ENCODE measurements around the gene REEP1. TPM values are rescaled to one million over a fixed set of nuclear protein-coding genes. Genes with fewer than 3 reads are reported as not detected.
"Not testable (repeated sequence)": the region's sequence is repeated elsewhere in the genome, so short reads cannot be mapped to it uniquely, and the experiment has no call there.

REEP1 gene
- total and polyA plus RNA-seq, 8 donors, result 1.4 to 7.0 (median 4.0) TPM

DNA sequence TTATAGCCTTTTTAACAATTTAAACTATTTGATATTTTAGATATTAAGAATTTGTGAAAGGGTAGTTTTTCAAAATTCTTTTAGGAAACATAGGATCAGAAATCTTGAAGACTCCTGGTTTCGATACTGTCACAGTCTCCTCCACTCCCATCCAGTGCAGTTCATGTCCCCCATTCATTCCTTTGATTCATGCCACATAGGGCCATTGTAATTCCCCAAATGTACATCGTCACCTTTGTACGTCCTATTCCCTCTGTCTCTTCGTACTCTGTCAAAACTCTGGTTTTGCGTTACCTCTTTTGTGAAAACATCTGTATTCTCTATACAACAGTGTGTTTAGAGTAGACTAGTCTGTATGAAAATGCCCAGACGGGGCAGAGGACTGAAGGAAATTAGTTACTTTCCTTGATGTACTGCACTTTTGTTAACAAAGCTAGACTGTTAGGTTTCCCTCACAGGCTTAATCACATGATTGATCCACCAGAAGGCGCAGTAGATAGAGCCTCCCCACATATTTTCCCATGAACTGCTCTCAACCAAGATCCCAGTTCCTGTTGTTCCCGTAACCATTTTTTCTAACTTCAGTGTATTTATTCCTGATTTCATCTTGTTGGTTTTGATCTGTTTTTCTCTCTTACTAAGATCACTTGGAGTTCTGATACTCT lies 135.6 kb downstream of the REEP1 start:
- no peaks in the 10 kb centered on the region for H3K9me3 ChIP-seq
- no peak overlapping the region for H3K27ac ChIP-seq
- ATAC-seq, result peak in 1 of 4 donors; percentile 42
- H3K36me3 ChIP-seq, result peaks cover 0 to 10% (median 0%) of the 10 kb centered on the region in 3 donors
- TF ChIP-seq, protein P1, sequence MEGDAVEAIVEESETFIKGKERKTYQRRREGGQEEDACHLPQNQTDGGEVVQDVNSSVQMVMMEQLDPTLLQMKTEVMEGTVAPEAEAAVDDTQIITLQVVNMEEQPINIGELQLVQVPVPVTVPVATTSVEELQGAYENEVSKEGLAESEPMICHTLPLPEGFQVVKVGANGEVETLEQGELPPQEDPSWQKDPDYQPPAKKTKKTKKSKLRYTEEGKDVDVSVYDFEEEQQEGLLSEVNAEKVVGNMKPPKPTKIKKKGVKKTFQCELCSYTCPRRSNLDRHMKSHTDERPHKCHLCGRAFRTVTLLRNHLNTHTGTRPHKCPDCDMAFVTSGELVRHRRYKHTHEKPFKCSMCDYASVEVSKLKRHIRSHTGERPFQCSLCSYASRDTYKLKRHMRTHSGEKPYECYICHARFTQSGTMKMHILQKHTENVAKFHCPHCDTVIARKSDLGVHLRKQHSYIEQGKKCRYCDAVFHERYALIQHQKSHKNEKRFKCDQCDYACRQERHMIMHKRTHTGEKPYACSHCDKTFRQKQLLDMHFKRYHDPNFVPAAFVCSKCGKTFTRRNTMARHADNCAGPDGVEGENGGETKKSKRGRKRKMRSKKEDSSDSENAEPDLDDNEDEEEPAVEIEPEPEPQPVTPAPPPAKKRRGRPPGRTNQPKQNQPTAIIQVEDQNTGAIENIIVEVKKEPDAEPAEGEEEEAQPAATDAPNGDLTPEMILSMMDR (IDR thresholded peaks at IDR 0.05), result no peak
- intact Hi-C loops (cut with DNase I), result no loop called here
- 53 to 66% methylated on average over 8 of the region's 8 CpGs for whole genome bisulfite sequencing, 2 donors
- peaks cover 0 to 20% (median 0%) of the 10 kb centered on the region in 3 donors for H3K4me1 ChIP-seq
- FAIRE-seq, result no peak
- H3K27me3 ChIP-seq, result no peaks in the 10 kb centered on the region
- DNase-seq, result no peak
- H3K4me3 ChIP-seq, result no peak overlapping the region

DNA sequence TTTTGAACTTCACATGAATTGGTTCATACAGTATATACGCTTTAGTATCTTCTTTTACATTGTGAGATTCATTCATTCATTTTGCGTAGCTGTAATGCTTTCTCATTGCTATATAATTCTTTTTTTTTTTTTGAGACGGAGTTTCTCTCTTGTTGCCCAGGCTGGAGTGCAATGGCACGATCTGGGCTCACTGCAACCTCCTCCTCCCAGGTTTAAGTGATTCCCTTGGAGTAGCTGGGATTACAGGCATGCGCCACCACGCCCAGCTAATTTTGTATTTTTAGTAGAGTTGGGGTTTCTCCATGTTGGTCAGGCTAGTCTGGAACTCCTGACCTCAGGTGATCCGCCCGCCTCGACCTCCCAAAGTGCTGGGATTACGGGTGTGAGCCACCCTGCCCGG lies 136.9 kb downstream of the REEP1 start:
- H3K27me3 ChIP-seq; H3K36me3 ChIP-seq; H3K9me3 ChIP-seq; DNase-seq; ATAC-seq; intact Hi-C loops (cut with DNase I); H3K27ac ChIP-seq; FAIRE-seq: not testable (repeated sequence)
- 74 to 77% methylated on average over 11 of the region's 11 CpGs for WGBS, 2 donors
- Histone ChIP-seq H3K4me1 (peaks cover 0 to 29% (median 0%) of the 10 kb centered on the region in 3 donors), H3K4me3 (peak overlapping the region in 1 of 4 donors; percentile 80)

DNA sequence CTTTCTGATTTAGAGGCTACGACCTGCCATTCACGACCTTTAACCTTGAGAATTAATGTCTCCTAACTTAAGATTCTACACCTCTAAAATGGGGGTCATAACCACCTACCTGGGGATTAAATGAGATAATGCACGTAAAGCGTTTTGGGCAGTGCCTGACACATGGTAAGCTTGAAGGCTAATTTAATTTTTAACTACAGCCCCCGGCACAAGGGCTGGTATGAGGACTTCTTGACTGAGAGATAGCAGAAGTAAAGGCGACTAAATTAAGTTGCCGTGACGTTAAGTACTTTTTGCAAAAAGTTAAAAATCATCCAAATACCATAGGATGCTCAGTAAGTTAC lies 137.6 kb downstream of the REEP1 start:
- TF ChIP-seq, protein P1 (IDR thresholded peaks at IDR 0.05), result no peak
- H3K4me1 ChIP-seq, result peaks cover 0 to 29% (median 0%) of the 10 kb centered on the region in 3 donors
- H3K4me3 ChIP-seq, result peak overlapping the region; percentile 42 to 80 (median 64)
- WGBS, 2 donors, result 0 to 1% methylated on average over 8 of the region's 8 CpGs
- no peak for FAIRE-seq
- intact Hi-C loops (cut with DNase I), result no loop called here
- H3K9me3 ChIP-seq, result no peaks in the 10 kb centered on the region
- ATAC-seq, result no peak
- H3K27ac ChIP-seq, result peak overlapping the region in 3 of 4 donors; percentile 29 to 76 (median 72)
- H3K36me3 ChIP-seq, result no peaks in the 10 kb centered on the region
- no peak for DNase-seq
- H3K27me3 ChIP-seq, result no peaks in the 10 kb centered on the region

DNA sequence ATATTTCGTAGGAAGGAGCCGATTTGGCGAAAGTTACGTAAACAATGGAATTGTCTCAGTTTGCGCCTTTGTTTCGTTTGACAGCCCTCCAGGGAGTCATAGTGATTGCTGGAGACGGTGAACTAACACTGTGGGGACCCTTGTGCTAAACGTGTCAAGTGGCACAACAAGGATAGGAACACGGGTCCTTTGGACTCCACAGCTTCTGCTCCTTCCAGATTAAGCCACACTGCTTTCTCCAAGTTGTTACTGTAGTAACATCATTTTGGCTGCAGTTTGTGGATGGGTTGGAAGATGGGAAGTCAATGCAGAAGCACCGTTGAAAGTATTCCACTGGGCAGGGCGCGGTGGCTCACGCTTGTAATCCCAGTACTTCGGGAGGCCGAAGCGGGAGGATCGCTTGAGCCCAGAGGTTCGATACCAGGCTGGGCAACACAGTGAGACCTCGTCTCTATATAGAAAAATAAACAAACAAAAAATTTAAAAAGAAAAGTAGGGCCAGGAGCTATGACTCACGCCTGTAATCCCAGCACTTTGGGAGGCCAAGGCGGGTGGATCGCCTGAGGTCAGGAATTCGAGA lies 141.5 kb downstream of the REEP1 start:
- H3K4me3 ChIP-seq, result peak overlapping the region; percentile 71 to 99 (median 88)
- H3K27ac ChIP-seq, result peak overlapping the region; percentile 91 to 98 (median 96)
- no peaks in the 10 kb centered on the region for H3K9me3 ChIP-seq
- TF ChIP-seq, protein P1 (IDR thresholded peaks at IDR 0.05), result no peak
- WGBS, 2 donors, result 23 to 31% methylated on average over 23 of the region's 23 CpGs
- peaks cover 6 to 43% (median 16%) of the 10 kb centered on the region in 3 donors for H3K4me1 ChIP-seq
- FAIRE-seq (no peak), DNase-seq (no peak), ATAC-seq (no peak)
- intact Hi-C loops (cut with DNase I), result no loop called here
- H3K27me3 ChIP-seq, result no peaks in the 10 kb centered on the region
- no peaks in the 10 kb centered on the region for H3K36me3 ChIP-seq

DNA sequence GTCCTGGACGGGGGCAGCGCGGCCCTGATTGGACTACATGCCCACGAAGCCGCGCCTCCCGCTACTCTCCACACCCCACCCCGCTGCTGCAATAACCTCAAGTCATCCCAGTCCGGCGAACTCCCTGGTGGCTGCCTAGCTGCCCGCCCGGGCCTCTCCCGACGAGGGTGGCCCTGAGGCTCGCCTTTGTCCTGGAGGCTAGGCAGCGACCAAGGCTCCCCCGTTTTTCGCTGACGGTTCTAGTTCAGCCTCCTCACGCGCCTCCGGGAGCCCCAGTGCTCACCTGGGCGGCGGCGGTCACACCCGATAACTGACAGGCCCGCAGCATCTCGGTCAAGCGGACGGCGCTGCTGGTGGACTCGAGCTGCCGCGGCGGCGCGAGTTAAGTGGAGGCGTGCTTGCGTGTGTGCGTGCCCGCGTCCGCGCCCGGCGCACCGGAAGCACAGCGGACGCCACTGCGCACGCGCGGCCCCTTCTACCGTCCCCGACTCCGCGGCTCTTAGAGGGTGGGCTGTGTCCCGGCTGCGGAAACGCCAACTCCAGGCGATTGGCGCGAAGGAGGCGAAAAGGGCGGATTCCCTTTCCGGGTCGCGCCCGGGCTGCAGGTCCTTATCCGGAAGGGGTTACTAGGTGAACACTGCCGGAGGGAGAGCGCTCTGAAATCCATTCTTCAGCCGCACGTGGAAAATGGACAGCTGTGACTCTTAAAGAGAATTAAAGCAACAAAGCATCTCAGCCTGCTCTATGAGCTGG lies 142.2 kb downstream of the REEP1 start, which contains the start of gene IMMT:
Gene IMMT, minus strand, starts transcription at position 408 of the 753 bp plus-strand sequence. Its CDS starts 80 bp downstream, at position 328.
- intact Hi-C loops (cut with DNase I), result no loop called here
- TF ChIP-seq, protein P1 (IDR thresholded peaks at IDR 0.05), result no peak
- Histone ChIP-seq H3K9me3 (no peaks in the 10 kb centered on the region), H3K27me3 (no peaks in the 10 kb centered on the region), H3K36me3 (no peaks in the 10 kb centered on the region), H3K4me1 (peaks cover 6 to 42% (median 22%) of the 10 kb centered on the region in 3 donors), H3K27ac (peak within 1 kb of the TSS; percentile 91 to 98 (median 96)), H3K4me3 (peak within 1 kb of the TSS; percentile 71 to 99 (median 88))
- FAIRE-seq (no peak), ATAC-seq (peak; percentile 86 to 94 (median 87)), DNase-seq (peak; percentile 93 to 99 (median 96))
- WGBS, 2 donors, result 0% methylated on average over 70 to 74 of the region's 74 CpGs

All from pancreas (tissue), 10 donors.